GM19328 (cell line): ENCODE results near the gene FZD7.
A peak's percentile ranks its signal among the peaks of the same experiment; 100 is the strongest.

Source experiments
- ATAC-seq: cut with Tn5 transposase; IDR thresholded peaks from one replicate; pipeline ENCODE4 v1.9.1; 2021; ENCODE audit warnings: mild to moderate bottlenecking, moderate library complexity; ENCODE audit not compliant: unreplicated experiment

FZD7 gene

DNA sequence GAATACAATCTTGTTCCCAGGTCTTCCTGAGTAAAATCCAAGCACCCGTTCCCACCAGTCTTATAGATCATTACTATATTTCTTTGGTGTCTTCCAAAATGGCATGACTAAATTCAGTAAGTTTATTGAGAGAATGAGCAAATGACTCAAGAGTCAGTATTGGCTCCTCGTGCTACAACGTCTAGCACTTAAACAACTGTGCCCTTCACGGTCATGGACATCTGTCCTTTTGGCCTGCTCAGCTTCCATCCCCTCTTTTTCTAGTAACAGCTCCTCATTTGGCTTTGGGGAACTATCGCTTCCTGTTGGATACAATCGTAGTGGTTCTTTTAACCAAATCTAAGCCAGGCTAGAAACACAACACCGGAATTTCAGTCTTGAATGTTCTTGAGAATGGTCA, 24.1 kb upstream of the FZD7 start:
- no peak for ATAC-seq

DNA sequence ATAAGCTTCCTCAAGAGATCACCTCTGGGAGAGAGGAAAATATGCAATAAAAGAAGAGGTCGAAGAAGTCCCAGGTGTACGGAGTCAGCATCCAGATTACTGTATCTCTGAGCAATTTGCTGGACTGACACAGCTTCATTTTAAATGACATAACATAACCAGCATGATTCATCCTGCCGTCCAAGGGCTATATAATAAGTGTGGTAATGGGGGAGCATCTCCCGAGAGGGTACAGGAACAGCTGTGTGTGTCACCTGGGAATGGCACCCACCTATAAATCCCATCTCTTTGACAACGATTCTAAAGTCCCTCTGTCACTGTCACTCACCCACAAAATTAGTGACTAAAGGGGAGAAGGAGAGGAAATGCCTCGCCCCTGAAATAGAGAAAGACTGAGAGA, 19.3 kb upstream of the FZD7 start:
- ATAC-seq: no peak

DNA sequence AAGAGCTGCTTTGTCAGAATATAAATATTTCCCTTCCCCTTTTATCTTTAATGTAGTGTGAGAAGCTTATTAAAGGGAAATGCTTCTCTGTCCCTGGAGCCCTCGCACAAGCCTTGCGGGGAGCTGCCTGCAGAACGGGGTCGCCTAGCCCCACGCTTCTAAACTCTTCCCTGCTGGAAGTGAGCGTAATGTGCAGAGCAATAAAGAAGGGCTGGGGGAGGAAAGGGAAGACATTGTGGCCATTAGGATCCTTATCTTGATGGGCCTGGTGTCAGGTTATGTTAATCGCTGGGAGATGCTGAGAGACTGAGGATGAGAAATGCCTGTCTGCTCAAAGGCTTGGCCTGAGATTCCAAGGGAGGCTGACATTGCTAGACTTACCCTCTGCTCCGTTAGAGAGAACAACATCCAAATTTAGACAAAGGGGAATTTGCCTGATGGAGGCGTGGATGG, 18.9 kb upstream of the FZD7 start:
- no peak for ATAC-seq

DNA sequence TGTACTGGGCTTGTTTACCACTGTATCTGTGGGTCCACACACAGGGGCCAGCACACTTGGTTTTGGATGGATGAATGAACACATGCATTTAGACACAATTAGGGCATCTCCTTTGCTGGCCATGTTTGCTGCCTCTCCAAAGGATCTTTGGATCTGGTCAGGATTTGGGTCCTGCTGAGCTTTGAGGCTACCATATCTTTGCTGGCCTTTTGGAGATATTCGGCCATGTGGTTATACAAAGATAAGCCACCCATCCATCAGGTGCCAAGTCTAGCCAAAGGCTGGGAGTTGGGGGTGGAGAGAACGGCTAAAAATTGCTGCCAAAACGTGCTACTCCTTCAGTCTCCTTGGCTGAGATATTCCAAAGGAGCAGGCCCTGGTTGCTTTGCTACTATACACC, 18.2 kb upstream of the FZD7 start:
- no peak for ATAC-seq

DNA sequence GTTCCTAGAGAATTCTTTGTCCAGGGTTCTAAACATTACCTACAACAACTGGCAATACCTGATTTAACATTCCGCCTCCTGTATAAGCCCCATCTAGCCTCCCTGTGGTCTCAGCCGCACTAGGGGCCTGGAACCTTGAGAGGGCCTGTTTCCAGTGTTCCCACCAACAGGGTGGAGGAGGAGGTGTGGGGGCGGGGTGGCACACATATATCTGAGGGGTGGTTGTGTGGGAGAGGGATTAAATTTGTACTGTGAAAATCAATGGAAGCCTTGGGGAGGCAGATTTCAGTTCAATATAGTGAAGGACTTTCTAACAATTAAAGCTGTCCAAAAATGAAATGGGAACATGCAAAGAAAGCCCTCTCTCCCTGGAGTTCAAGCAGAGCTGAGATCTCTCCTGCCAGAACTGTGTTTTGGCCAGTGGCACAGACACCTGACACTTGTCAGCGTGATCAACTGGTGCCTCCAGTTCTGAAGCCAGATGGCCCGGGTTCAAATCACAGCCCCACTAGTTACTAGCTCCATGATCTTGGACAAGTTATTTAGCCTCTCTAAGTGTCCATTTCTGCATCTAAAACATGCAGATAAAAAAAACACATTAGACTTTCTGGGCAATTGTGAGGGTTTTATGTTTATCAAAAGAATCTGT, 17.0 kb upstream of the FZD7 start:
- no peak for ATAC-seq

DNA sequence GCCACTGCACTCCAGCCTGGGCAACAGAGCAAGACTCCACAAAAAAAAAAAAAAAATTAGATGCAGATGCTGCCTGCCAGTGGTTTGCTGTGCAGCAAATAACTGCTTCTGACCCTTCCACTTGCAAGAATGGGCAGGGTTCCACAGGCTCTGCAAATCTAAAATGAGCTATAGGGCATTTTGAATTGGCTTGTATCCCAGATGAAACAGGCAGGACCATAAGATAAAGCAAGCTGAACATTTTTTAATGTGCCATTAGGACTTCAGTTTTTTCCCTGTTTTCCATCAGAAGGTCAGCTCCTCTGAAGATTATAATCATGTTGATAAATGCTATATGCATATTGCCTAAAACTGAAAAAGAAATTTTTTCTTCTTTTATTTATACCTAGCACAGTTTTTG, 15.7 kb upstream of the FZD7 start:
- no peak for ATAC-seq

DNA sequence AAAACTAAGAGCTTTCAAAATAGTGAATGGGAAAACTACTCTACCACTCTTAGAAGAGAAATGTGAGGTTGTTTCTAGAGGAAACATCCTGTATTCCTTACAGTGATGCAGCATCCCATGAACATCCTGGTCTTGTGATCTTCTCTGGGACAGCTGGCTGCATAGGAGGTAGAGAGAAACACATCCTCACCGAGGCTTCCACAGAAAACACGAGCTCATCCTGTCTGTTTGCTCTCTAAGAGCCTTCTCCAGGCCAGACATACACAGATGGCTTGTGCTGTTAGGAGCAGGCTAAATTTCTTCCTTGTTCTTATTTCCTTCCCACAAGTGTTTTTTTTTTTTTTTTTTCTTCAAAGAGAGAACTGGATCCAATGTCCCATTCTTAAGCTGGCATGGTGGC, 14.7 kb upstream of the FZD7 start:
- ATAC-seq: no peak

DNA sequence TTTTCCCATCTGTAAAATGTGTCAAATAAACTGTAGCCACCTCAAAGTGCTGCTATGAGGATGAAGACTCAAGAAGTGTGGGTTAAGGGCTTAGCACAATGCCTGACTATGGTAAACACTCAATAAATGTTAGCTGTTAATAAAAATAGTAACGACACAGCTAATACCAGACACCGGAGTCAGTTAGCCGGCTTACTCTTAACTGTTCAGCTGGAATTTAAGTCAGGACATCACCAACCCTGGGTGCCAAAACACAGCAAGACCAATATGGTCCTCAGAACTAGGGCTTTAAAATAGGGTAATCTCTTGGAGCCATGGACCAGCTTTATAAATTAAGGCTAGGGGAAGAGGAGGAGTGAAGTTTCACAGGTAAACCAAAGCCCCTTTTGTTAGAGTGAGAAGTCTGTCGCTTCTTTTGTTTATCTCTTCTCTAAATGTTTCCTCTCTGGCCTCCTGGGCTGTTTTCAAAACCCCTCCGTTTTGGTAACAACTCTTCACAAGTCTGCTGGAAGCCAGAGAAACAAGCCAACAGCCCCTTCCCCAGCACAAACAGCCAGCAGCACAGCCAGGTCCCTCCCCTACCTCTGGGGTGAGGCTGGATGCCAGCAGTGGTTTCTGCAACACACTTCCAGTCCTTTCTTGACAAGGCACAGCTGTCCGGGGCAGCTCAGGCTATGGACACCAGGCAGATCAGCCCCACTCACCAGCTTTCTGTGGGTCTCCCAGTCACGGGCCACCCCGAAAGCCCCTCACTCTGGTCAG, 13.8 kb upstream of the FZD7 start:
- no peak for ATAC-seq

DNA sequence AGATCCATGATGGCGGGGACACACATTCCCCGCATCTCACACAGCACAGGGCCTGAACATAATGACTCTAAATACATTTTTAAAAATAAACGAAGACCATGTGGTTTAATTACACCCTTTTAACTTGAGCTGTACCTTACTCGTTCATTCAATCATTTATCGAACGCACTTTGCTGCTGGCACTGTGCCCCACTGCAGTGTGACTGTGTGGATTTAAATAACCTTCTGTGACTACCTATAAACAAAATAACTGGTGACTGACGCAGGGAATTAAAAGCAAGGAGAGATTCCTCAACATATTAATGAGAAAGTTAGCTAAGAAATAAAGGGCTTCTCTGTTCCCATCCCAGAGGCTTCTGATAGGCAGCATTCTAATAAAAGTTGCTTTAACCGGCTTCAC, 10.9 kb upstream of the FZD7 start:
- no peak for ATAC-seq

DNA sequence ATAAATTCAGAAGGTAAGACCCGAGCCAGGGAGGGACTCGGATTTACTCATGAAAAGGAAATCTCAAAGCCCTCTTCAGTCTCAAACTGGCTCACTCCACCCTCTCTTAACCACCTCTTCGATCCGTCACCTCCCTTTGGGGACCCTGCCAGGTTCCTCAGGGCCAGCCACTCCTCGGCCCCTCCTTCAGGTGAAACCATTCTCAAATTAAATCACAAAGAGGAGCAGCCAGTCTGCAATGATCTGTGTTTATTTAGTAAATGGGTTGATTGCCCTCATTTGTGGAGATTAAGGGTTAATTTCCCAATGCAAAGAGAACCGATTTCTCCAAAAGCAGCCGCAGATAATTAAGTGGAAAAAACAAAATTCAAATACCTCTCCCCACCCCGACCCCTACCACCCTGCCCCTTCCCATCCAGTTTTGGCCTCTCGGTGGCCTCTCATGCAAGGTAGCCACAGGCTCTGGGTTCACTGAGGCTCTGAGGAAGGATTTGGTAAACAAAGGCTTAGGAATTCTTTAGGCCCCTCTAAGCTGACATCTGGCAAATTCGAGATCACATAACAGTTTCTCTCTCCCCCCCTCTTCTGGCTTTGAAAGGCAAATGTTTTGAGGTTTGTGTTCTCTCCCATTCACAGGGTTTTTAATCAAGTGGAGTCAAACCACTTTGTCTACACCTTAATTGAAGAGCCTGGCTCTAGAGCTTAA, 10.3 kb upstream of the FZD7 start:
- no peak for ATAC-seq

DNA sequence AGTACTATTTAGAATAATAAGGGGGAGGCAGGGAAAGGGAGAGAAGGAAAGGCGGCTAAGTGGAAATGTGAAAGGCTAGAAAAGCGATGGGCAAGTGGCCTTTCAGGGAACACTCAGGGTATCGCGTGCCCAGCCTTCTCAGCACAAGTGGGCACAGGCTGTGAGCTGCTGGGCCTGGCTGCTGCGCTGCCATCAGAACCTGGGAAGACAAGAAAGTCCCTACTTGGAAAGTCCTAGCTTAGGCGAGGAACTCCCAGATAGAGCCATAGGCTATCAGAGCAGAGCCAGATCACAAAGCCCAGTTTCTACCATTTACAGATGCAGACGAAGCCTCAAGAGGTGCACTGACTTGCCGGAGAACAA, 9.8 kb upstream of the FZD7 start:
- ATAC-seq: no peak

DNA sequence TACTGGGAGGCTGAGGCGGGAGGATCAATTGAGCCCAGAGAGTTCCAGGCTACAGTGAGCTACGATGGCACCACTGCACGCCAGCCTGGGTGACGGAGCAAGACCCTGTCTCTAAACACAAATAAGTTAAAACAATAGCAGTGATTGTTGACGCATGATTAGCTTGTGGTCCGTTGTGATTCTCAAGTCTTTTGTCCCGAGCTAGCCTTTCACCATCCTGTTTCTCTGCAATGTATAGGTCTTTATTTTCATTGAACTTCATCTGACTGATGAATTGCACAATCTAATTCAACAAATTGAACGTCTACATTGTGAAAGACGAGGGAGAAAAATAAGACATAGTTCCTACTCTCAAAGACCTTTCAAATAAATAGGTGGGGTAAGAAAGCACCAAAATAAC, 8.8 kb upstream of the FZD7 start:
- no peak for ATAC-seq

DNA sequence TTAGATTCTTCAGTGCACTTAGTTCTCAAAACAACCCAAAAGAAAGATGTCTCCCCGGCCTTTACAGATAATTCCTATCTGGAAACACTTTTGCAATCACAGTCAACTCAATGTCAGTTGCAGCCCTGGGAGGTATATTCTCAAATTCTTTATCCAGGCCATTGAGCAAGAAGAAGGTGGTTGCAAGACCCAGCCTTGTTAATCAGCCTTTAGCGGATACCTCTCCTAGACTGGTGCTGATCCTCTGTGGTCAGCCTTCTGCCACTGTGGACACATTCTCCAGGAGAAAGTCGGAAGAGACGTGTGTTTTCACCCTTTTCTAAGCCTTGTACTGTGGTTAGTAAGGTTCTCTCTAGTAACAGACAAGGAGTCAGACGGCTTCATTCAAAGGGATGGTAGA, 7.8 kb upstream of the FZD7 start:
- ATAC-seq: no peak

DNA sequence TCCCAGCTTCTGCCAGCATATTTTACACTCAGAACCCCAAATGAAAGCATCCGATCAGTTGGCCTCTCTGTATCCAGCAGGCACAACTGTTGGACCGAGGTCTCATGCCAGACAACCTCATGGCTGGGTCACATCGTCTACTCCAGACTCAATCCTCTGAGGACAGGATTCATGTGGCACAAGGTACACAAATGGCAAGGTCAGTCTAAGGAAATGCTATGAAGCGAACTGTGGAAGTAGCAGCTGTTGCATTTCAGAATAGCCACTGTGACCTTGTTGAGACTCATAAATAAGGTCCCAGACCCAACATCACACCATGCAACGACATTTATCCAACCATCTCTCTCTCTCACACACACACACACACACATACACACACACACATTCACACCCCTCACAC, 7.1 kb upstream of the FZD7 start:
- no peak for ATAC-seq

DNA sequence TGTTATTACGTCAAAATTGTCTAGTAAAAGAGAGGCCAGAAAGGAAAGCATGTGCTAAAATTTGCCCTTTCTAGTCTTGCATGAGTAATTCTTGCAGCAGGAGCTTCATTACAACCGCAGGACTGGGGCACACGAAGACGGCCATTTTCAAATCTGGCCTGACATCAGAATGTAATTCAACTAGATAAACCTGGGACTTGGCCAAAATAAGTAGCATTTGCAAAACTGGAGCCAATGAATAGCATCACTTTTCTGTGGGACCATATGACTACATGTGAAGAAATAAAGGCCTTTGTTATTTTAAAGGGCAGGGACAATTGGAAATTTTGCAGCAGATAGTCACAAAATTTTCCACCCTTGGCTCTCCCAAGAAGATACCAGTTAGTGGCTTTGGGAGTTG, 3.0 kb upstream of the FZD7 start:
- ATAC-seq: no peak

DNA sequence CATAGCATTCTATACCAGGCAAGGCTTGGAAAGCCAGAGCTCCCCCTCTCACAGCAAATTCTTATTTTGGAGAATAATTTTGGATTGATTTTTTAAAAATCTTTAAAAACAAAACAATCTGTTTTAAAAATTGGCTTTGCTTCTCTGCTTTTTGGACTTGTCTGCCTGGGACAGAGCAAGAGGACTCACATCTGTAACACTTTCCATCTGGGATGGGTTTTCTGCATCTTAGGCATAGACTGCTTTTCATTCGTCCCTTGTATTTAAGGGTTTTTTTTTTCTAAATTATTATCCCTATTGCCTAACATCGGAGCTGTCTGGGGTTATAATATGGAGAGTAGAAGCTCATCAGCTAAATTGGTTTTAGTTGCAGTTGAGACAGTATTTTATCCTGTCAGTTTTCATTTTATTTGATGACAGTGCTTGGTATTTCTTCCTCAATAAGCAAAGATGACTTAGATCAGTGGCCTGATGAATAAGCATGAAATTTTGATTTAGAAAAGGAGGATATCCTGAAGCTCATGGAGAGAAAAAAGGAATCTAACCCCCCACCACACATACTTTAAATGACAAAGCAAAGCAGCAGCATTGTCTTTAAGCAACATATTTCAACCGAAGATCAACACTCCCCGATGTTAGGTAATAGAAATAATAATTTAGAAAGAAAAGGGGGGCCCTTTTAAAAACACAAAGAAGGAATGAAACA, 2.3 kb upstream of the FZD7 start:
- ATAC-seq: no peak

DNA sequence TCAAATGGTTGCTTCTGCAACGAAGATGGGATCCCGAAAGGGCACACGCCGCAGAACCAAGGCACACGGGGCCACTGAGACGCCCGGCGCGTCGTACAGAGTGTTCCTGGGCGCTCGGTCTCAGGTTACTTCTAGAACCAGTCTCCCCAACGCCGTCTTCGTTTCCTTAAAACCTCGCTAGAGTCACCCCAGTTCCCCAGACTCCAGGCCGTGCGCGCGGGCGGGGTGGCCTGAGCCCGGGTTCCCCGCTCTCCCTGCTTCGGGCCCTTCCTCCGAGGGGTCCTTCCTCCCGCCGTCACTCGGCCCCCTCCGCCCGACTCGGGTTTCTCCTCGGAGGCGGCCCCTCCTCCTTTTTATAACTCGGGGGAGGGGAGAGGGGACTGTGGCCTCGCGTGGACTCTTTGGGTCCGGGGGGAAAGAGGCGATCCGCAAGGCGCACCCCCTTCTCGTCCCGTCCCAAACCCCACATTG, 774 bp upstream of the FZD7 start:
- peak; percentile 7 for ATAC-seq

DNA sequence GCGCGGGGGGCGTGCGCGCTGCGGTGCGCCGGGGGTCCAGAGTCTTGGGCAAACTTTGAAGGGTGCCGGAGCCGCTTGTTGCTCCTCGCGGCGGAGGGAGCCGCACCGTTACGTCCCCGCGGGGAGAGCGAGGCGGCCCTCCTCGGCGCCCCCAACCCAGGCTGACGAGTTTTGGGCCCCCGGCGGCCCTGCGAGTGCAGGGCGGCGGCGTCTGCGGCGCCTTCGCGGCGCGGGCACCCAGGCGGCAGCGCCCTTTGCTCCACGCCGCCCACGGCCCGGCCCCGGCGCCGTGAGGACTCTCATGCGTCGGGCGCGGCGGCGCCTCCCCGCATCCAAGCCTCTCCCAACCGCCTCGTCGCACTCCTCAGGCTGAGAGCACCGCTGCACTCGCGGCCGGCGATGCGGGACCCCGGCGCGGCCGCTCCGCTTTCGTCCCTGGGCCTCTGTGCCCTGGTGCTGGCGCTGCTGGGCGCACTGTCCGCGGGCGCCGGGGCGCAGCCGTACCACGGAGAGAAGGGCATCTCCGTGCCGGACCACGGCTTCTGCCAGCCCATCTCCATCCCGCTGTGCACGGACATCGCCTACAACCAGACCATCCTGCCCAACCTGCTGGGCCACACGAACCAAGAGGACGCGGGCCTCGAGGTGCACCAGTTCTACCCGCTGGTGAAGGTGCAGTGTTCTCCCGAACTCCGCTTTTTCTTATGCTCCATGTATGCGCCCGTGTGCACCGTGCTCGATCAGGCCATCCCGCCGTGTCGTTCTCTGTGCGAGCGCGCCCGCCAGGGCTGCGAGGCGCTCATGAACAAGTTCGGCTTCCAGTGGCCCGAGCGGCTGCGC, 814 bp downstream of the FZD7 start:
- peak; percentile 16 for ATAC-seq

DNA sequence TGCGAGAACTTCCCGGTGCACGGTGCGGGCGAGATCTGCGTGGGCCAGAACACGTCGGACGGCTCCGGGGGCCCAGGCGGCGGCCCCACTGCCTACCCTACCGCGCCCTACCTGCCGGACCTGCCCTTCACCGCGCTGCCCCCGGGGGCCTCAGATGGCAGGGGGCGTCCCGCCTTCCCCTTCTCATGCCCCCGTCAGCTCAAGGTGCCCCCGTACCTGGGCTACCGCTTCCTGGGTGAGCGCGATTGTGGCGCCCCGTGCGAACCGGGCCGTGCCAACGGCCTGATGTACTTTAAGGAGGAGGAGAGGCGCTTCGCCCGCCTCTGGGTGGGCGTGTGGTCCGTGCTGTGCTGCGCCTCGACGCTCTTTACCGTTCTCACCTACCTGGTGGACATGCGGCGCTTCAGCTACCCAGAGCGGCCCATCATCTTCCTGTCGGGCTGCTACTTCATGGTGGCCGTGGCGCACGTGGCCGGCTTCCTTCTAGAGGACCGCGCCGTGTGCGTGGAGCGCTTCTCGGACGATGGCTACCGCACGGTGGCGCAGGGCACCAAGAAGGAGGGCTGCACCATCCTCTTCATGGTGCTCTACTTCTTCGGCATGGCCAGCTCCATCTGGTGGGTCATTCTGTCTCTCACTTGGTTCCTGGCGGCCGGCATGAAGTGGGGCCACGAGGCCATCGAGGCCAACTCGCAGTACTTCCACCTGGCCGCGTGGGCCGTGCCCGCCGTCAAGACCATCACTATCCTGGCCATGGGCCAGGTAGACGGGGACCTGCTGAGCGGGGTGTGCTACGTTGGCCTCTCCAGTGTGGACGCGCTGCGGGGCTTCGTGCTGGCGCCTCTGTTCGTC, 1.7 kb downstream of the FZD7 start:
- no peak for ATAC-seq

DNA sequence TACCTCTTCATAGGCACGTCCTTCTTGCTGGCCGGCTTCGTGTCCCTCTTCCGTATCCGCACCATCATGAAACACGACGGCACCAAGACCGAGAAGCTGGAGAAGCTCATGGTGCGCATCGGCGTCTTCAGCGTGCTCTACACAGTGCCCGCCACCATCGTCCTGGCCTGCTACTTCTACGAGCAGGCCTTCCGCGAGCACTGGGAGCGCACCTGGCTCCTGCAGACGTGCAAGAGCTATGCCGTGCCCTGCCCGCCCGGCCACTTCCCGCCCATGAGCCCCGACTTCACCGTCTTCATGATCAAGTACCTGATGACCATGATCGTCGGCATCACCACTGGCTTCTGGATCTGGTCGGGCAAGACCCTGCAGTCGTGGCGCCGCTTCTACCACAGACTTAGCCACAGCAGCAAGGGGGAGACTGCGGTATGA, 2.3 kb downstream of the FZD7 start:
- ATAC-seq: no peak
